GM19099 (cell line): Measurements from ENCODE around the gene ANKRD40CL.

Experiments
- POLR2A ChIP-seq: IDR thresholded peaks from 3 replicates; pipeline ENCODE4 v1.6.1; 2011; ENCODE audit warnings: low read depth; ENCODE audit not compliant: insufficient read length; ENCODE audit errors: extremely low read depth

ANKRD40CL gene

DNA sequence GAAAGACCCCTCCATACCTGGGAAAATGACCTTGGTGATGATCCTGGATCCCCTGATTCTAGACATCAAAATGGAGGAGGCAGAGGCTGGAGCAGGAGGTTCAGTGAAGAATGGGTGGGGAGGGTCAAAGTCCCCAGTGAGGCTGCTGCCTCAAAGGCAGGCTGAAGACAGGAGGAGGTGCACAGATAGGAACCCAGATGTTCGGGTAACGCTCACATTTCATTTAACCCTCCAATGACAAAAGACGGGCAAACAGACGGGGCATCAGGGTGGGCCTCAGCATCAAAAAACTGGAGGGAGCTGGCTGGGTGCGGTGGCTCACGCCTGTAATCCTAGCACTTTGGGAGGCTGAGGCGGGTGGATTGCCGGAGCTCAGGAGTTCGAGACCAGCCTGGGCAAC, at the start of gene ANKRD40CL:
Gene ANKRD40CL (minus strand): TSS at position 73 of the 400 bp plus-strand sequence. CDS start 605 bp downstream, outside the sequence.
- no peak for TF ChIP-seq POLR2A

DNA sequence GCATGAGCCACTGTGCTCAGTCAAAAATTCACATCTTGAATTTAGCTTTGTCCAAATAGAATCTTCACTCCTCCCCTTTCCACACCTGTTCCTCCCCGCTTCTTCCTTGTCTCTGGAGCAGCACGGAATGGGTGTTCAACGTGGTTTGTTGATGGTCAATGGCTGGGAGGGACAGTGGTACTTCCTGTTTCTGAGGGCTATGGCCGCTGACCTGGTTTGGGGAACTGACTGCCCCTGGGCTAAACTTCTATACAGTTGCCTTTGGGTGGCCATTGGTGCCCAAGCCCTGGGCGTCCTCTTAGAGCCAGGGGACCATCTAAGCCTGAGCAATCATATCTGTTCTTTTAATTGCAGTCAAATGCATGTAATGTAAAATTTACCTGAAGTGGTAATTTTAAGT, 49.0 kb upstream of the ANKRD40CL start:
- no peak for TF ChIP-seq POLR2A

DNA sequence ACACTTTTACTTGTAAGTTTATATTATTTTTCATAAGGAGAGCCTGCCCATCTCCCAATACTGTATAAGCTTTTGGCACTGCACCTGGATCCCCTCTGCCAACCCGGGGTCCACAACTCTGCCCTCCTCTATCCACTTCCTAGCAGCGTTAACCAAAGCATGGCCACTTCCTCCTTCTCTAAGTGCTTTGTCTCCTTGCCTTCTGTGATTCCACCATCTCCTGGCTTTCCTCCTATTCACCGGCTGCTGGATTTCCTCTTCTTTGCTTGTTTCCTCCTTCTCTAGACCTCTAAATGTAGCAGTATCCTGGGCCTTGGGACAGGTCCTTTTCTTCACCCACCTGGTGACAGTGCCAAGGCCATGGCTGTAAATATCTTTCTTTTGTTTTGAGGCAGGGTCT, 48.1 kb upstream of the ANKRD40CL start:
- TF ChIP-seq POLR2A, result no peak

DNA sequence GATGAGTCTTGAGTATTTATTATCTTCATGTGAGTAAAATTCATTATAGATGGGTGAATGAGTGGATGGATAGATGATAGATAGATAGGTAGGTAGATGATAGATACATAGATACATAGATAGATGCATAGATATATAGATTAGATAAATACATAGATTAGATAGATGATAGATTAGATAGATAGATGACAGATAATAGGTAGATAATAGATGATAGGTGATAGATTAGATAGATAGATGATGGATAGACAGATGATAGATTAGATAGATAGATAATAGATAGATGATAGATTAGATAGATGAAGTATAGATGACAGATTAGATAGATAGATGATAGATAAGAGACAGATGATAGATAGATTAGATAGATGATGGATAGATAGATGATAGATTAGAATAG, 46.3 kb upstream of the ANKRD40CL start:
- TF ChIP-seq POLR2A, result no peak

- TF ChIP-seq POLR2A, result no peak
Observed at GRCh38 chr17:50808888-50809287, 41.6 kb upstream of the ANKRD40CL start.

DNA sequence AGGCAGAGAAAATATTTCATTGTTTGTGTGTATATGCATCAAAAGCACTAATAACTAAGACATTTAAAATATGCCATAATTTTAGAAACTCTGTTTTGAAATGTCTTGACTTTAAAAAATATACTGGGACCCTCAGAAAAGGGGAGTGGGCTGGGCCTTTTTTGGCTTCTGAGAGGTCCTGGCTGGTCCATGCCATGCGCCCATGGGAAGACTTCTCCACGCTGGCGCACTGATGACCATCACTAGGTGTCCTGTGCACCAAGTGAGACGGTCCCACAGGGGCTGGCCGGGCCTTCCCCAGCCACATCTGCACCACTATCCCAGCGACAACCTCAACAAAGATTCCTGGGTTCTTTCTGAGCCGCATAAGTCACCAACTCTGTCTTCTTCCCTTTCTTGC, 41.1 kb upstream of the ANKRD40CL start:
- no peak for TF ChIP-seq POLR2A

- no peak for TF ChIP-seq POLR2A
Observed at GRCh38 chr17:50807675-50808074, 40.4 kb upstream of the ANKRD40CL start.

GRCh38 chr17:50807009-50807408, 39.7 kb upstream of the ANKRD40CL start:
- TF ChIP-seq POLR2A, result no peak

DNA sequence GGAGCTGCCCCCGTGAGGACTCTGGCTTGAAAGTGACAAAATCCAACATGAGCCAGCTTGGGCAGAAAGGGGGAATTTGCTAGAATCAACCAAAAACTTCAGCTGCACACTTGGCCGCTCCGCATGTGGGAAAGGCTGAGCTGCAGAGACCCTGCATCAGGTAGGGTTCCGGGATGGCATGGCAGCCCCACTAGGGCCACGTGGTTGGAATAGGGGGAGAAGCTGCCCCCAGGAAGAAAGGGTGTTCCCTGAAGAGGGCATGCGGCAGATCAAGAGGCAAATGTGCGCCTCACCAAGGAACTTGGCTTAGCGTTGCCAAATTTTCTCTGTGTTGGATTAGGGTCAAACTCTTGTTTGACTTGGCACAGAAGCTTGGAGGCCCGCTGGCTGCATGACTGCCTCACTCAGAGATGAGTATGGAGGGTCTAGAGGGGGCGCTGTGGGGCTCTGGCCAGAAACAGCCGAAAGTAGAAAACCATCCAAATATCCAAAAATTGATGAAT, 38.9 kb upstream of the ANKRD40CL start:
- no peak for TF ChIP-seq POLR2A

DNA sequence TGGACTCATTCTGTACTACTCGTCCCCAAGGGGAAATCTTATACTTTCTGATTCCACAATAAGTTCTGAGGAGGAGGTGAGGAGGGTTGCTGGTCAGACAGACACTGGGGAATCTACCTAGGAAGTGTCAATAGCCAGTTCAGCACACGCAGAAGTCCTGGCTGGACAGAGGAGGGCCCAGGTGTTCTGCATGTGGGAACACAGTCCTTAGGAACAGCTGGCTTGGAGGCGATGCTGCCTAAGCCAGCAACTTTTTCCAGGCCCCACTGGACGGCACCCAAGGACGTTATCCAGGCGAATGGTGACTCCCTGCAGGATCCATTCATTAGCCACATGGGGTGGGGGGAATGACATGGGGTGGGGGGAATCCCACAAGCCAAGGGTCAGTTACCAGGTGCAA, 38.2 kb upstream of the ANKRD40CL start:
- TF ChIP-seq POLR2A, result no peak

- TF ChIP-seq POLR2A, result no peak
Observed at GRCh38 chr17:50803676-50804075, 36.4 kb upstream of the ANKRD40CL start.

DNA sequence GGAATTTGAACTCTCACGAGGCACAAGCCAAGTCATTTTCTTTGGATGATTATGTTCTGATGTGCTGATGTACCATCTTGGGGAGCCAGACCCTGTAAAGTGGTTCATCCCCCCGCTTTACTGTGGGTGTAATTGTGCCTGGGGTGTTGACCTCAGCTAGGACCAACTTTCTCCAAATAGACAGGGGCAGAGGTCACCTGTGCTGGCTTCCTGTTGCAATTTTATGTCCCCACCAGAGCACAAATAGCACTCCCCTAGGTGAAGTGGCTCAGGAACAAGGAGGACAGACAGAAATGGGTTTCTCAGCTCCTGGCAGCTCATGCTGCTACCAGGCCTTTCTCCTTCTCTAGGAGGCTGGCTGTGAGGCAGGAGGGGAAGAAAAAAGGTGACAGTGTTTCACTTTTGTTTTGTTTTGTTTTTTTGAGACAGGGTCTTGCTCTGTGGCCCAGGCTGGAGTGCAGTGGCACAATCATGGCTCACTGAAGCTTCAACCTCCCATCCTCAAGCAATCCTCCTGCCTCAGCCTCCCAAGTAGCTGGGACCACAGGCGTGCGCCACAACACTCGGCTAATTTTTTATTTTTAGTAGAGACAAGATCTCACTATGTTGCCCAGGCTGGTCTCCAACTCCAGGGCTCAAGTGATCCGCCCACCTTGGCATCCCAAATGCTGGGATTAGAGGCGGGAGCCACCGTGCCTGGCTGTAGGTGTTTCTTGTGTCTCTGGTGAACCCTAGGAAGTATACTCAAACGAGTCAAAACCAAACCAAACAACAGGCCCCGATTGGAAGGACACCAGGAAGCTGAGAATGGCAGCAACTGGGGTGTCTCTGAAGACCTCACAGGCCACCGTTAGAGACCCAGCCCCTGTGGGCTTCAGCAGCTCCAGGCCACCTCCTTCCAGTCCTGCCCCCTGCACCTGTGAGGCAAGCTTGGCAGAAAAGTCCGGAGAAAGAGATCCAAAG, 35.6 kb upstream of the ANKRD40CL start:
- TF ChIP-seq POLR2A, result no peak

DNA sequence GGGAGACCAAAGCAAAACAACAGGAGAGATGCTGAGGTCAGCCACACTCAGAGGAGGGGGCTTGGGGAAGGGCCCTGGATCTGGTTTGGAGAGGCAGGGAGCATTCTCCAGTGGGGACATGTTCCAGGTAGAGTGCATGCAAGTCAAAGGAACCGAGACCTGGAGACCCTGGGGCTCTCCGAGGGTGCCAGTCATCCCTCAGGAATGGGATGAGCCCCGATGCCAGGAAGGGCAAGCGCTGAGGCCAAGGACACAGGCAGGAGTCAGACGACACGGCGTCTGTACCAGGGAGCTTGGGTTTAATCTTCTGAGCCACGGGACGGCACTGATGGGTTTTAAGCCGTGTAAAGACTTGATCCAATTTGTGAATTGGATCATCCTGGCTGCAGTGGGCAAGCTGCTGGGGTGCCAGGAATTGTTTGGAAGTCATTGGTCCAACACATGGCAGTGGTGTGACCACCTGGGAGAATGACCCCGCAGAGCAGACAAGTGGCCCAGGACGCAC, 32.9 kb upstream of the ANKRD40CL start:
- TF ChIP-seq POLR2A, result no peak

- no peak for TF ChIP-seq POLR2A
Observed at GRCh38 chr17:50799582-50799981, 32.3 kb upstream of the ANKRD40CL start.

- TF ChIP-seq POLR2A, result no peak
Observed at GRCh38 chr17:50798424-50799288, 31.3 kb upstream of the ANKRD40CL start.
